Liver (tissue), 9 donors: Measurements from ENCODE around the gene PIP4K2A. TPM values are rescaled to one million over a fixed set of nuclear protein-coding genes. Genes with fewer than 3 reads are reported as not detected.

Experiments
- DNase-seq: peaks from one replicate; pipeline ENCODE4 v3.0.0-alpha.2; 2017; ENCODE audit warnings: low spot score
- H3K27ac ChIP-seq, 2 donors: one replicate each; pipeline ENCODE4 v1.7.0; 2013; ENCODE audit warnings: inconsistent platforms in 2 of 2, low read length in 2 of 2, control low read depth in 1 of 2, low read depth in 1 of 2, mild to moderate bottlenecking in 1 of 2
- H3K27me3 ChIP-seq, 4 donors: one replicate each; pipeline versions ENCODE4 v1.6.1 to v1.7.0; 2013; ENCODE audit warnings: low read length in 3 of 4, inconsistent platforms in 1 of 4, mild to moderate bottlenecking in 1 of 4, moderate library complexity in 1 of 4; ENCODE audit not compliant: control insufficient read depth in 4 of 4, insufficient read depth in 4 of 4
- H3K36me3 ChIP-seq, 4 donors: one replicate each; pipeline versions ENCODE4 v1.6.1 to v1.7.0; 2013; ENCODE audit warnings: low read length in 3 of 4, mild to moderate bottlenecking in 3 of 4, low read depth in 1 of 4, moderate library complexity in 1 of 4; ENCODE audit not compliant: control insufficient read depth in 4 of 4, insufficient read depth in 3 of 4
- H3K4me1 ChIP-seq, 4 donors: one replicate each; pipeline versions ENCODE4 v1.6.1 to v1.7.0; 2013; ENCODE audit warnings: low read length in 3 of 4, mild to moderate bottlenecking in 3 of 4, moderate library complexity in 1 of 4; ENCODE audit not compliant: control insufficient read depth in 4 of 4, insufficient read depth in 4 of 4
- H3K4me3 ChIP-seq, 3 donors: one replicate each; pipeline versions ENCODE4 v1.6.1 to v1.7.0; 2013; ENCODE audit warnings: low read length in 3 of 3, control low read depth in 1 of 3, low read depth in 1 of 3, mild to moderate bottlenecking in 1 of 3
- H3K9ac ChIP-seq, 2 donors: one replicate each; pipeline ENCODE4 v1.7.0; 2013; ENCODE audit warnings: low read length in 2 of 2, mild to moderate bottlenecking in 2 of 2, moderate library complexity in 2 of 2, control low read depth in 1 of 2, low read depth in 1 of 2
- H3K9me3 ChIP-seq, 4 donors: one replicate each; pipeline versions ENCODE4 v1.6.1 to v1.7.0; 2013; ENCODE audit warnings: low read length in 3 of 4; ENCODE audit not compliant: control insufficient read depth in 4 of 4
- FOXA2 ChIP-seq: IDR thresholded peaks from 2 replicates; pipeline ENCODE4 v1.6.1; 2016; ENCODE audit warnings: antibody characterized with exemption
- GABPA ChIP-seq, 2 donors: IDR thresholded peaks in 1 of 2; conservative IDR thresholded peaks in 1 of 2; 2 replicates each; pipeline ENCODE4 v1.6.1; 2016; ENCODE audit warnings: antibody characterized with exemption in 2 of 2, mild to moderate bottlenecking in 1 of 2, moderate library complexity in 1 of 2
- HNF4A ChIP-seq, 2 donors: conservative IDR thresholded peaks; 2 replicates each; pipeline ENCODE4 v1.6.1; 2016; ENCODE audit warnings: antibody characterized with exemption in 2 of 2, mild to moderate bottlenecking in 2 of 2
- HNF4G ChIP-seq: IDR thresholded peaks from 2 replicates; pipeline ENCODE4 v1.6.1; 2016; ENCODE audit warnings: antibody characterized with exemption
- RAD21 ChIP-seq, 2 donors: IDR thresholded peaks; 2 replicates each; pipeline ENCODE4 v1.6.1; 2016; ENCODE audit warnings: antibody characterized with exemption in 2 of 2, mild to moderate bottlenecking in 2 of 2
- REST ChIP-seq: IDR thresholded peaks from 2 replicates; pipeline ENCODE4 v1.6.1; 2016; ENCODE audit warnings: antibody characterized with exemption, mild to moderate bottlenecking
- ZBTB33 ChIP-seq: IDR thresholded peaks from 2 replicates; pipeline ENCODE4 v1.6.1; 2016; ENCODE audit warnings: antibody characterized with exemption
- WGBS: extraction: QIAGEN DNeasy Blood & Tissue Kit; methylation state at CpG from one replicate; pipeline ENCODE4 v1.1.7; 2013; 5-methylcytosine and 5-hydroxymethylcytosine counted together
- polyA plus RNA-seq, 2 donors: library from polyadenylated mRNA; stranded (reverse) in 1 of 2; unstranded in 1 of 2; fragments of 200-250 nt in 1 of 2; fragments of >200 nt in 1 of 2; fragmentation: Nextera tagmentation in 1 of 2; extraction: Ambion mirVana in 1 of 2; gene quantifications; one replicate each; pipeline versions ENCODE4 v1.2.1 to v1.2.3, GENCODE V29; 2013 to 2015
- total RNA-seq, 2 donors: library from RNA; depleted of rRNA; stranded (reverse); fragments of >200 nt; gene quantifications; one replicate each; pipeline ENCODE4 v1.2.3, GENCODE V29; 2014
- donor health status: healthy.
- donor health status: healthy.
- donor health status: healthy.
- donor health status: healthy.
- donor health status: healthy.

PIP4K2A gene
- total and polyA plus RNA-seq, 4 donors = 6.4 to 53.7 (median 8.6) TPM

- Histone ChIP-seq H3K4me3 (no peak overlapping the region), H3K9ac (no peak overlapping the region), H3K36me3 (no peaks in the 10 kb centered on the region), H3K9me3 (no peaks in the 10 kb centered on the region), H3K27me3 (no peaks in the 10 kb centered on the region), H3K27ac (no peak overlapping the region), H3K4me1 (peaks cover 0 to 5% (median 3%) of the 10 kb centered on the region in 4 donors)
- no peak for DNase-seq
- TF ChIP-seq HNF4A (conservative IDR thresholded peaks at IDR 0.05) = no peak
- WGBS = 99% methylated on average over 1 of the region's 1 CpG
Observed at GRCh38 chr10:22676435-22676834, 37.9 kb downstream of the PIP4K2A start.

GRCh38 chr10:22674573-22674930 lies 39.8 kb downstream of the PIP4K2A start:
- H3K27ac ChIP-seq = no peak overlapping the region
- H3K4me1 ChIP-seq = peaks cover 0 to 4% (median 1%) of the 10 kb centered on the region in 4 donors
- TF ChIP-seq HNF4A (conservative IDR thresholded peaks at IDR 0.05) (no peak), FOXA2 (no peak), REST (no peak)
- no peaks in the 10 kb centered on the region for H3K36me3 ChIP-seq
- 80% methylated on average over 3 of the region's 3 CpGs for WGBS
- no peaks in the 10 kb centered on the region for H3K9me3 ChIP-seq
- H3K9ac ChIP-seq = no peak overlapping the region
- no peak overlapping the region for H3K4me3 ChIP-seq
- no peaks in the 10 kb centered on the region for H3K27me3 ChIP-seq
- DNase-seq = no peak

DNA sequence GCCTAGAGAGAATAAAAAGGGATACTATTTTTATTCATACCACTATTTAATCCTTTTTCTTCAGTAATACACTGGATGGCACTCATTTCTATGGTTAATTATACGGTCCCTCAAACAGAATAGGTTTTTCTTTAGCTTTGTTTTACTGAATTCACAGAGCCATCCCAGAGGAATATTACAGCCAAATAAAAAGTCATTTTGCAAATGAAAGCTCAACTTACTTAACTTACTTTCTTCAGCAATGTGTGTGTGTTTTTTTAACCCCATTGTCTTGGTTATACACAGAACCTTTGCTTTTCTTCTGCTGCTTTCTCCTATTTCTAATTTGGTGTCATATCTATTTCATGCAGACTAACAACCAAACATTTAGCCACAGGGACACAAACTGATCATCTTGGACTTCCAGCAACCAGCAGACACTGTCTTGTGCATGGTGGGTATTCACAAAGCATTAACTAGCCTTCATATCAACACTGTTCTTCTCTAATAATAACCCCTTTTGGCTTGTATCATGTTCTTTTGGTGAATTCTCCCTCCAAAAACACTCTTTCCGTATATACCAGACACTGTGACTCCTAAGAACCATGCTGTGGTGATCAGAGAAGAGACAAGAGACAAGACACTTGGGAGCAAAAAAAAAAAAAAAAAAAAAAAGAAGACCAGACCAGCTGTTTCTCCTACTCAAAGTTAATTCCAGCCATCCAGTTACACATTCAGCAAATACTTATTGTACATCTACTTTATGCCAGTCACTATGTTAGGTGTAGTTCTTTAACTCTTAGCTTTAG lies 40.4 kb downstream of the PIP4K2A start:
- H3K27me3 ChIP-seq = no peaks in the 10 kb centered on the region
- H3K36me3 ChIP-seq = no peaks in the 10 kb centered on the region
- WGBS = 95% methylated on average over 2 of the region's 2 CpGs
- no peak overlapping the region for H3K4me3 ChIP-seq
- H3K9ac ChIP-seq = no peak overlapping the region
- DNase-seq = no peak
- H3K9me3 ChIP-seq = no peaks in the 10 kb centered on the region
- no peak for TF ChIP-seq GABPA (IDR thresholded peaks at IDR 0.05 in 1 of 2, conservative IDR thresholded peaks at IDR 0.05 in 1 of 2)
- no peak for TF ChIP-seq REST
- no peak for TF ChIP-seq RAD21 (IDR thresholded peaks at IDR 0.05)
- TF ChIP-seq ZBTB33 = no peak
- no peak for TF ChIP-seq HNF4G
- no peak overlapping the region for H3K27ac ChIP-seq
- H3K4me1 ChIP-seq = peaks cover 0 to 4% (median 1%) of the 10 kb centered on the region in 4 donors
